AG04449 (cell line): ENCODE measurements around the gene KLHL17.

Experiments used
- CTCF ChIA-PET: fragments of 350-600 bp; formaldehyde crosslinking; extraction: SDS; loops from one replicate; lab custom pipeline; 2021; ENCODE audit warnings: antibody characterized with exemption; lab: Yijun Ruan, JAX
- POLR2A ChIA-PET: fragments of 400-600, 350-600 bp; formaldehyde crosslinking; extraction: SDS; loops from one replicate; lab custom pipeline; 2020; ENCODE audit warnings: antibody characterized with exemption, inconsistent platforms; lab: Yijun Ruan, JAX
- DNase-seq: peaks from one replicate; pipeline ENCODE4 v3.0.0-alpha.2; 2010; ENCODE audit warnings: low read depth, low spot score
- H3K4me3 ChIP-seq: 2 replicates; pipeline ENCODE4 v1.5.1; 2011; ENCODE audit warnings: low read depth, mild to moderate bottlenecking, control low read depth, low read length
- TF ChIP-seq, protein P1 (sequence below): IDR thresholded peaks from one replicate; pipeline ENCODE4 v1.5.1; 2011; ENCODE audit warnings: mild to moderate bottlenecking, moderate library complexity, low read length, control low read depth, inconsistent platforms; ENCODE audit not compliant: insufficient read depth; ENCODE audit errors: missing control alignments

Gene KLHL17

DNA sequence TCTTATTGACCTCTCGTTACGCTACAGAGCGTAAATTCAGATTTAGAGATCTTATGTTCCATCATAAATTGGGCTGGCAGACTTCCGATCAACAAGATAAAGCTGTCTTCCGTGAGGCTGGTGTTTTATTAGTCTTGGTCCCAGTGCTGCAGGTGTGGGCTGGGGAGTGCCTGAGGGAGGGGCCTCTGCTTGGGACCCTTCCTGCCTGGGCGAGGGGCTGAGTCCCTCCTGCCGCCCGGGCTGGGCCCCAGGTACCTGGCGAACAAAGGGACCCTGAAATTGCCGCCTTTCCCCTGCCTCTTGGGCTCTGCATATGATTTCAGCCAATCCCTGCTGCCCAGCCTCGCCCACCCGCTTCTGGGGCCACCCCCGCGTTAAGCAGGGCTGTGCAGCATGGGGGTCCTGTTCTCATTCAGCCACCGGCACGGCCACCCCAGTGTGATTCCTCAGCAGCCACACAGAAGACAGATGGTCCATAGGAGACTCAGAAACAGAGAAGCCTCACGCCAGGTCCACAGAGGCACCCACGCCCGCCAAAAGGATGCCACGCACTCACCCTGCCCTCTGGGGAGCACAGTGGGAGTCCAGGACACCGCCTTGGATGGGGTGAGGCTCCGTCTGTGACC, 42.8 kb upstream of the KLHL17 start:
- TF ChIP-seq, protein P1, sequence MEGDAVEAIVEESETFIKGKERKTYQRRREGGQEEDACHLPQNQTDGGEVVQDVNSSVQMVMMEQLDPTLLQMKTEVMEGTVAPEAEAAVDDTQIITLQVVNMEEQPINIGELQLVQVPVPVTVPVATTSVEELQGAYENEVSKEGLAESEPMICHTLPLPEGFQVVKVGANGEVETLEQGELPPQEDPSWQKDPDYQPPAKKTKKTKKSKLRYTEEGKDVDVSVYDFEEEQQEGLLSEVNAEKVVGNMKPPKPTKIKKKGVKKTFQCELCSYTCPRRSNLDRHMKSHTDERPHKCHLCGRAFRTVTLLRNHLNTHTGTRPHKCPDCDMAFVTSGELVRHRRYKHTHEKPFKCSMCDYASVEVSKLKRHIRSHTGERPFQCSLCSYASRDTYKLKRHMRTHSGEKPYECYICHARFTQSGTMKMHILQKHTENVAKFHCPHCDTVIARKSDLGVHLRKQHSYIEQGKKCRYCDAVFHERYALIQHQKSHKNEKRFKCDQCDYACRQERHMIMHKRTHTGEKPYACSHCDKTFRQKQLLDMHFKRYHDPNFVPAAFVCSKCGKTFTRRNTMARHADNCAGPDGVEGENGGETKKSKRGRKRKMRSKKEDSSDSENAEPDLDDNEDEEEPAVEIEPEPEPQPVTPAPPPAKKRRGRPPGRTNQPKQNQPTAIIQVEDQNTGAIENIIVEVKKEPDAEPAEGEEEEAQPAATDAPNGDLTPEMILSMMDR = no peak
- H3K4me3 ChIP-seq = no peak overlapping the region
- DNase-seq = no peak
- POLR2A ChIA-PET = no interaction called here
- CTCF ChIA-PET = interaction anchor here (1.0 to 2.0 kb wide), 2 partner anchors 12 to 13 kb away, joined by 3 to 10 read pairs; no protein-coding TSS in a partner anchor

DNA sequence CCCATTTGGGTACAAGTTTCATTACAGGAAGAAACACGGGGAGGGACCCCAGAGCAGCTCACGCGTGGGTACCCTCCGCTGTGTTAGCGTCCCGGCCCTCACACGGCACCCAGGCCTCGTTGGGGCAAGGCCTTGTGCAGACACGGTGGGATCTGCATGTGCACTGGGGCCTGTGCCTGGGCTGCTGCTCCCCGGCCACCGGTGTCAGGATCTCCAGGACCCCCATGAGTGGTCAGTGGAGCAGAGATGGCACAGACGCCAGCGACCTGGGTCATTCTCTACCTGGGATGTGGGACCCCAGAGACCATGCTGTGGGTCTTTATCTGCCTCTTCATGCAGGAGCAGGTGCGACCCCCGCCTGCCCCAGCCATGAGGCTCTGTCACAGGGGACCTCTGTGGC, 42.0 kb upstream of the KLHL17 start:
- ChIA-PET CTCF (interaction anchor here (2.7 kb wide), 1 partner anchor 13 kb away, joined by 15 read pairs; no protein-coding TSS in a partner anchor), POLR2A (no interaction called here)
- TF ChIP-seq, protein P1 = no peak
- H3K4me3 ChIP-seq = no peak overlapping the region
- no peak for DNase-seq

DNA sequence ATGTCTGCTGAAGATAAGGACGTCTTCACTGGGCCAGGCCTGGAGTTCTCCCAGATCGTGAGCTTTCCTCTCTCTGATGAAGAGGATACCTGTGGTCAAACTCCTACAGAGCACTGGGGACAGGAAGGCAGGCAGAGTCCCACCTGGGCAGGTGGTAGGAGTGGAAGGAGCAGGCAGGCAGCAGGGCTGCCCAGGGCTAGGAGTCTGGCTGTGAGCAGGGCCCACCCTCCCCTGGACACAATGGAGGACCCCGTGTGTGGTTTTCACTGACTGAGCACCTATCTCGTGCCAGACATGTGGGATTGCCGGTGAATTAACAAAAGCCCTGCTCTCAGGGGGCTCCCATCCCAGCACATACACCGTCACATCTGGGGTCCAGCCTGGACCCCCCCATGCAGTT, 41.5 kb upstream of the KLHL17 start:
- TF ChIP-seq, protein P1 = no peak
- POLR2A ChIA-PET = interaction anchor here (0.9 kb wide), 1 partner anchor 14 kb away, joined by 3 read pairs; no protein-coding TSS in a partner anchor
- CTCF ChIA-PET = interaction anchor here (1.5 to 2.7 kb wide), 2 partner anchors 14 to 20 kb away, joined by 6 to 15 read pairs; no protein-coding TSS in a partner anchor
- H3K4me3 ChIP-seq = no peak overlapping the region
- DNase-seq = no peak

DNA sequence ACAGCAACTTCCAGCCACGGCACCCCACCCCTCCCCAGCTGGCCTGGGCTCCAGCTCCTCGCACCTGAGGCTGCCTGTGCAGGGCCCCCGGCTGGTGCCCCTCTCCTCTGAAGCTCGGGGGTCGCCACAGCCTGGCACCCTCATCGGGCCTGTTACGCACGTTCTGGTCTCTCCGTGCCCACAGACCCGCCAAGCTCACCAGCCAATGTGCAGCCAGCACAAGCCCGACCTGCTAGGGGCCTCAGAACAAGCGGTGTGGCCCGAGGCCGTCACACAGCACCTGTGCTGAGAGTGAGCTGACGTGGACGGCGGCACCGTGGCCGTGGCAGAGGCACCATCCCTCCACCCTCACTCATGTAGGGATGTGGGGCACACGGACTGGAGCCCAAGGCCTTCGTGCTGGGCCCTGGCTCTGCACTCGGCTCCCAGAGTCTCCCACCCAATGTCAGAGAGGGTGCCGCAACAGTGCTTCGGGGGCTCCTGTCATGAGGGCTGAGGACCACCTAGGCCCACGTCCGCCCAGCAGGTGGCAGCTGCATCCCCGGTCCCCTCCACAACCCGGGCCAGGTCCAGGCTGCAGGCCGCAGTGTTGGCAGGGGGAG, 41.0 kb upstream of the KLHL17 start:
- POLR2A ChIA-PET = interaction anchor here (0.9 kb wide), 1 partner anchor 15 kb away, joined by 3 read pairs; no protein-coding TSS in a partner anchor
- DNase-seq = no peak
- no peak overlapping the region for H3K4me3 ChIP-seq
- CTCF ChIA-PET = interaction anchor here (1.5 to 2.7 kb wide), 2 partner anchors 14 to 19 kb away, joined by 6 to 15 read pairs; no protein-coding TSS in a partner anchor
- TF ChIP-seq, protein P1 = no peak

DNA sequence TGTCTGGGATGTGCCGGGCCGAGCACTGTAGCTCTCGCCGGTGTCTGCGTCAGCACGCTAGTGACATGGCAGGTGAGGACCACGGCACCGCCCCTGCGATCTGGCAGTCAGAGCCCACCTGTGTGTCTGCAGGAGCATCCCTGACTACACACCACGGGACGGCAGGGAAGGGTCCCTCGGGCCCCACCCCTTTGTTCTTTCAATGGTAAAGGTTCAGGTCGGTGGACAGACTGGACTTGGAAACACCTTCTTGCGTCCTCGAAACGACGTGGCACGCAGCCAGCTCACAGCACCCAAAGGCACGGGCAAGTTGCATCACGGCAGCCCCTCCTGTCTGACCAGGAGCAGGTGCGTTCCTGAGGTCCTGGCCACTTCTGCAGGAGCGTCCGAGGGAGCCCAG, 40.4 kb upstream of the KLHL17 start:
- ChIA-PET POLR2A (no interaction called here), CTCF (interaction anchor here (1.5 to 2.7 kb wide), 2 partner anchors 15 to 18 kb away, joined by 6 to 15 read pairs; no protein-coding TSS in a partner anchor)
- no peak for DNase-seq
- TF ChIP-seq, protein P1 = no peak
- H3K4me3 ChIP-seq = no peak overlapping the region

DNA sequence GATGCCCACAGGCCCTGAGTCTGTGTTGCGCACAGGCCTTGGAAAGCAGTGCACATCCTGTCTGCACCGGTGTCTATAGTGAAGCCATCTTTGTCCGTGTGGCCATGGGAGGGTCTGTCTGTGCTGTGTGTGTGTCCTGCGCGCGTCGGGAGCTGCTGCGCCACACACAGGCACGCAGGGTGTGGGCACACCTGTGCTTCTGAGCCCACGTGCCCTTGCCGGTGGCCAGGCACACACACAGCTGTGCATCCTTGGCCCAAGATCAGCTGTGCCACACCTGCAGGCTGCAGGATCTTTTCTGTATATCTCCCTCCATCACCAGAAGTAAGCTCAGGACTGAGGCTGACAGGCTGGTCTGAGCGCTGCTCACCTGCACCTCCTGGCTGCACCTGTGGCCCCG, 39.9 kb upstream of the KLHL17 start:
- CTCF ChIA-PET = interaction anchor here (0.9 to 2.7 kb wide), 2 partner anchors 15 to 51 kb away, joined by 3 to 15 read pairs; no protein-coding TSS in a partner anchor
- H3K4me3 ChIP-seq = no peak overlapping the region
- TF ChIP-seq, protein P1 = no peak
- POLR2A ChIA-PET = no interaction called here
- no peak for DNase-seq
